ENCODE measurements around the gene MYH6. TPM values are rescaled to one million over a fixed set of nuclear protein-coding genes. Genes with fewer than 3 reads are reported as not detected.

MYH6 gene
- total and polyA plus RNA-seq, 2 donors (not counting 3 experiments of a cell fraction or from before 2014, with no cell fraction given), result not detected

DNA sequence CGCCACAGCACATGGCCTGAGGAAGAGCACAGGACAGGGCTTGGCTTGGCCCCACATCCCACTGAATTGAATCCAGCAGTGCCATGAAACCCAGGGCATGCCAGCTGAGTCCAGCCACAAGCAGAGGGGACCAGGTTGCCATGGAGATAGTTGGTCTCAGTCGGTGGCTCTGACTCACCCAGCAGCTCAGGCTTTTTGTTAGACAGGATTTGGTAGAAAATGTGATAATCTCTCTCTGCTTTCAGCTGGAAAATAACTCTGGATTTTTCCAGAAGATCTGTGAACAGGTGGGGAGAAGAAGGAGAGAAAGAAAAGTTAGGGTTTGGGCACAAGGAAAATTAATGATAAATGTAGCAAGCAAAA lies 22.6 kb upstream of the MYH6 start:
- H3K27ac ChIP-seq (ENCODE audit: insufficient read depth, low read depth, low read length), result no peak overlapping the region
- dilution Hi-C loops (cut with MboI; ENCODE audit: extremely low pct_ligation_motif_present, low sequenced_read_pairs) (no loop called here), intact Hi-C loops (cut with micrococcal nuclease) (no loop called here)
- CTCF ChIA-PET, result interaction anchor here (0.8 kb wide), 1 partner anchor 13 kb away, joined by 3 read pairs; no protein-coding TSS in a partner anchor
- no peaks in the 10 kb centered on the region for H3K9me3 ChIP-seq (replicated peaks; ENCODE audit: control insufficient read depth, insufficient read depth, low read length)
- FAIRE-seq, result no peak
- no peaks in the 10 kb centered on the region for H3K4me1 ChIP-seq (ENCODE audit: control insufficient read depth, extremely low read depth, insufficient read depth, low read length)
- no peak overlapping the region for H3K4me2 ChIP-seq (ENCODE audit: insufficient read depth, low read length)
- no peaks in the 10 kb centered on the region for H4K20me1 ChIP-seq (replicated peaks; ENCODE audit: control insufficient read depth, extremely low read depth, insufficient read depth, low read length)
- H3K9ac ChIP-seq (replicated peaks; ENCODE audit: extremely low read depth, insufficient read depth, low read length), result no peak overlapping the region
- no peak for TF ChIP-seq POLR2AphosphoS5 (IDR thresholded peaks at IDR 0.05; ENCODE audit: insufficient read depth, low read depth, low read length)
- no peak overlapping the region for H3K4me3 ChIP-seq (replicated peaks in 1 of 3; ENCODE audit: insufficient read depth in 1 of 3, low read depth in 1 of 3, low read length in 3 of 3)
- H2AFZ ChIP-seq (ENCODE audit: low read depth, low read length), result no peak overlapping the region
- POLR2A ChIA-PET, result no interaction called here
- no peak for DNase-seq (ENCODE audit: low read depth, low spot score)
- H3K9me1 ChIP-seq (replicated peaks; ENCODE audit: control insufficient read depth, extremely low read depth, insufficient read depth, low read length), result no peaks in the 10 kb centered on the region
- no peaks in the 10 kb centered on the region for H3K27me3 ChIP-seq (ENCODE audit: control insufficient read depth in 2 of 2, insufficient read depth in 2 of 2, low read length in 2 of 2)
- no TSS peak for BruUV-seq (replicated peaks)
- H3K79me2 ChIP-seq (ENCODE audit: control insufficient read depth, insufficient read depth, low read length), result no peaks in the 10 kb centered on the region
- H3K36me3 ChIP-seq (ENCODE audit: control insufficient read depth in 2 of 2, extremely low read depth in 1 of 2, insufficient read depth in 2 of 2, low read length in 2 of 2), result no peaks in the 10 kb centered on the region

- DNase-seq (ENCODE audit: low read depth, low spot score) (no peak), FAIRE-seq (no peak)
- Histone ChIP-seq H3K9ac (replicated peaks; ENCODE audit: extremely low read depth, insufficient read depth, low read length) (no peak overlapping the region), H3K27me3 (ENCODE audit: control insufficient read depth in 2 of 2, insufficient read depth in 2 of 2, low read length in 2 of 2) (no peaks in the 10 kb centered on the region), H3K27ac (ENCODE audit: insufficient read depth, low read depth, low read length) (no peak overlapping the region), H3K4me2 (ENCODE audit: insufficient read depth, low read length) (no peak overlapping the region), H3K36me3 (ENCODE audit: control insufficient read depth in 2 of 2, extremely low read depth in 1 of 2, insufficient read depth in 2 of 2, low read length in 2 of 2) (no peaks in the 10 kb centered on the region), H3K4me1 (ENCODE audit: control insufficient read depth, extremely low read depth, insufficient read depth, low read length) (no peaks in the 10 kb centered on the region), H4K20me1 (replicated peaks; ENCODE audit: control insufficient read depth, extremely low read depth, insufficient read depth, low read length) (no peaks in the 10 kb centered on the region), H3K9me3 (replicated peaks; ENCODE audit: control insufficient read depth, insufficient read depth, low read length) (no peaks in the 10 kb centered on the region), H3K9me1 (replicated peaks; ENCODE audit: control insufficient read depth, extremely low read depth, insufficient read depth, low read length) (no peaks in the 10 kb centered on the region), H3K4me3 (replicated peaks in 1 of 3; ENCODE audit: insufficient read depth in 1 of 3, low read depth in 1 of 3, low read length in 3 of 3) (no peak overlapping the region), H2AFZ (ENCODE audit: low read depth, low read length) (no peak overlapping the region), H3K79me2 (ENCODE audit: control insufficient read depth, insufficient read depth, low read length) (no peaks in the 10 kb centered on the region)
- intact Hi-C loops (cut with micrococcal nuclease), result no loop called here
- BruUV-seq (replicated peaks), result no TSS peak
- TF ChIP-seq, protein P1, sequence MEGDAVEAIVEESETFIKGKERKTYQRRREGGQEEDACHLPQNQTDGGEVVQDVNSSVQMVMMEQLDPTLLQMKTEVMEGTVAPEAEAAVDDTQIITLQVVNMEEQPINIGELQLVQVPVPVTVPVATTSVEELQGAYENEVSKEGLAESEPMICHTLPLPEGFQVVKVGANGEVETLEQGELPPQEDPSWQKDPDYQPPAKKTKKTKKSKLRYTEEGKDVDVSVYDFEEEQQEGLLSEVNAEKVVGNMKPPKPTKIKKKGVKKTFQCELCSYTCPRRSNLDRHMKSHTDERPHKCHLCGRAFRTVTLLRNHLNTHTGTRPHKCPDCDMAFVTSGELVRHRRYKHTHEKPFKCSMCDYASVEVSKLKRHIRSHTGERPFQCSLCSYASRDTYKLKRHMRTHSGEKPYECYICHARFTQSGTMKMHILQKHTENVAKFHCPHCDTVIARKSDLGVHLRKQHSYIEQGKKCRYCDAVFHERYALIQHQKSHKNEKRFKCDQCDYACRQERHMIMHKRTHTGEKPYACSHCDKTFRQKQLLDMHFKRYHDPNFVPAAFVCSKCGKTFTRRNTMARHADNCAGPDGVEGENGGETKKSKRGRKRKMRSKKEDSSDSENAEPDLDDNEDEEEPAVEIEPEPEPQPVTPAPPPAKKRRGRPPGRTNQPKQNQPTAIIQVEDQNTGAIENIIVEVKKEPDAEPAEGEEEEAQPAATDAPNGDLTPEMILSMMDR (IDR thresholded peaks at IDR 0.05; ENCODE audit: extremely low read depth in 1 of 2, insufficient read depth in 1 of 2, low read depth in 1 of 2, low read length in 2 of 2), result no peak
- TF ChIP-seq POLR2AphosphoS5 (IDR thresholded peaks at IDR 0.05; ENCODE audit: insufficient read depth, low read depth, low read length) (no peak), POLR2A (IDR thresholded peaks at IDR 0.05; ENCODE audit: low read depth, low read length) (no peak), JUN (IDR thresholded peaks at IDR 0.05; ENCODE audit: borderline replicate concordance, insufficient read depth, insufficient read length, low read depth) (no peak), EZH2 (IDR thresholded peaks at IDR 0.05; ENCODE audit: borderline replicate concordance, low read depth, low read length, severe bottlenecking) (no peak)
- ChIA-PET CTCF (interaction anchor here (0.8 kb wide), 1 partner anchor 13 kb away, joined by 3 read pairs; no protein-coding TSS in a partner anchor), POLR2A (no interaction called here)
- dilution Hi-C loops (cut with MboI; ENCODE audit: extremely low pct_ligation_motif_present, low sequenced_read_pairs), result no loop called here
These were observed 22.1 kb upstream of the MYH6 start for GRCh38 chr14:23430016-23430722.

Data from endothelial cell of umbilical vein (primary cell).